Right renal pelvis (tissue), 4 donors: Measurements from ENCODE around the gene ADAR. TPM values are rescaled to one million over a fixed set of nuclear protein-coding genes. Genes with fewer than 3 reads are reported as not detected.

Experiments
- DNase-seq, 4 donors: peaks; one replicate each; pipeline ENCODE4 v3.0.0-alpha.2; 2013; ENCODE audit warnings: low read depth in 4 of 4, low spot score in 3 of 4, missing footprints in 1 of 4
- polyA plus RNA-seq, 4 donors: library from polyadenylated mRNA; unstranded; fragments of 120-200 nt; gene quantifications; one replicate each; pipeline ENCODE4 v1.2.1, GENCODE V29; 2013; ENCODE audit not compliant: insufficient read length in 4 of 4

Gene ADAR
- polyA plus RNA-seq, 4 donors, result 132 to 151 (median 147) TPM

DNA sequence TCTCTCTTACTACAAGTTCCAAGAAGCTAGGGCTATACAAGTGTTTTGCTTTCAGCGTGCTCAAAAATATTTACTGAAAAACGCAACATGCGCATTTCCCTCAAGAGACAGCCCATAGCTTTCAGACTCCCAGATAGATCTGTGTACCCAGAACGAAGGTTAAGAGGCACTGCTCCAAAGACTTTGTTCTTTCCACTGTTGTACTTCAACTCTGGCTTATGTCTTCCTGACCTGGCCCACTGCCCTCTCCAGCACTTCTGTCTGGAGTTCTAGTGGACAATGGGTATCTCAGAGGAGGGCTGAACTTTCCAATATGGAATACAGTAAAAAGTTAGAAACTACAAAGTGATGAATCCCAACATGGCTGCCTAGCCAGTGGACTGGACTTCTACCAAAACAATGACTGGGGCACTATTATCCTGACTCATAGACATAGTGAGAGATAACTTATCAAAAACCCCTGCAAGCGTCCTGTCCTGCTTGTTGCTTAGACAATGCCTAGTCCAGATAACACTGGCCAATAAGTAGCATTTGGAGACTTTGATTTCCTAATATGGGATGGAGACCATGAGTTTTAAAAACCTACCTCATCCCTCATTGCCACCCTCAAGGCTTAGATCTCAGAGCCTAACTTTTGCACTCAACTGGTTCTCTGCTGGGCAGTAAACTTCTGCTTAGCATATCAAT, 8.8 kb upstream of the ADAR start:
- no peak for DNase-seq

DNA sequence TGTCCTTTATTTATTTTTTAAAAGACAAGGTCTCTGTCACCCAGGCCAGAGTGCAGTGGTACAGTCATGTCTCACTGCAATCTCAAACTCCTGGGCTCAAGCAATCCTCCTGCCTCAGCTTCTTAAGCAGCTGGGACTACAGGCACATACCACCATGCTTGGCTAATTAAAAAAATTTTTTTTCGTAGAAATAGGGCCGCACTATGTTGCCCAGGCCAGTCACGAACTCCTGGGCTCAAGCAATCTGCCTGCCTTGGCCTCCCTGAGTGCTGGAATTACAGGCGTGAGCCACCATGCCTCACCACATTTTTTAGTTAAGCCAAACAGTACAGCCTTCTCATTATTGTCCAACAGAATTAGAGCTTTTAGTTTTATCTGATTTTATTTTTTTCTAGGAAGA, 7.4 kb upstream of the ADAR start:
- no peak for DNase-seq

DNA sequence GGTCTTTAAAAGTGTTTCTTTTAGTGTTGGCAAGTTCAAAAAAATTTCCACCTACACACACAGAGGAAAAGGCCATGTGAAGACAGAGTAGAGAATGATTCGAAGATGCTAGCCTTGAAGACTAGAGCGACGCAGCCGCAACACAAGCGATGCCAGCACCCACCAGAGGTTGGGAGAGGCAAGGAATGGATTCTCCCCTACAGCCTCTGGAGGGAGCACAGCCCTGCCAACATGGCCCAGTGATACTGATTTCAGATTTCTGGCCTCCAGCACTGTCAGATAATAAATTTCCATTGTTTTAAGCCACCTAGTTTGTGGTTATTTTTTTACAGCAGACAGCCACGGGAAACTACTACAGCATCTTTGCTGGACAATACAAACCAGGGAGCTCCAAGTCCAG, 6.9 kb upstream of the ADAR start:
- no peak for DNase-seq

DNA sequence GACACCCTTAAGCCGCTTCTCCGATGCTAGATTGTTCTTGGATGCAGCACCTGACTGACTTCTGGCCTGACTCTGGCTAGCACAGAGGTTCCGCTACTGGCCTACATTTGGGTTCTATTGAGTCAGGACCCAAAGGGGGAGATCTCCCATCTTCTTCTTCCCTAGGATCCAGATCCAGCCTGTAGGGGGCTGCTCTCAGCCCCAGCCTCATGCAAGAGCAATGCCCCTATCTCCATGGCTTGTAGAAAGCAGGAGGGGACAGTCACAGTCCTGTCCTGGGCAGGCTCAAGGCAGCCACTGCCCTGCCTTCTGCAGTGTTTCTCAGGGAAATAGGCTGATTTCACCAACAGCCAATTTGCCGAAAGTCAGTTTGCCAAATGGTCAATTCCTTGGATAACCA, 6.3 kb upstream of the ADAR start:
- DNase-seq, result no peak

DNA sequence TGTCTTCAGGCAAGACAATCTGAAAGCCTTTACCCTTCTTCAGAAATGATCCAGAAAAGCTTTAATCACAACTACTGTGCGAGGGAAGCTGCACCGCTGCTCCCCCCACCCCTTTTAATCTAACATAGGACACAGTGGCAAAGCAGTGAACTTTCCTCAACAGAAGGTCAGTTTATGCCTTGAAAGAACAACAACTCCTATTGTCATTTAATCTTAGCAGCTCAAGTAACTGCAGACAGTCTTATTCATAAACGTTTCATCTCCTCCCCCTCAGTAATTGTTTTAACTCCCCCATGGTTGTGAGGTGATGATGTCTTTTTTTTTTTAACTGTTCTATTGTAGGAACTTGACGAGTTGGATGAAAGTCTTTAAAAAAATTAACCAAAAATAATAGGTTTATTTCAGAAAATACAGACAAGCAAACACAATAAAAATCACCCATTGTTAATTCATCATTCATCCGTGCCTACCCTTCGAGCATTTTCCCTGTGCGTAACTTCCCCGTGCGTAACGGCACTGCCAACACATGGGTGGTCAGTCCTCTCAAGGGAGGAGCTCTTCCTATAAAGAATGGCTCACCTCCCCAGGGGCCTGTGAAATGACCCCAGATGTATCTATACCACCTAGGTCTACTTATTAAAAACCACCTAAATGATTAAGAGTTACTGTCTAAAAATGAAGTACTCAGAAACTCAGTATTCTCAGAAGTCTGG, 3.3 kb upstream of the ADAR start:
- no peak for DNase-seq

DNA sequence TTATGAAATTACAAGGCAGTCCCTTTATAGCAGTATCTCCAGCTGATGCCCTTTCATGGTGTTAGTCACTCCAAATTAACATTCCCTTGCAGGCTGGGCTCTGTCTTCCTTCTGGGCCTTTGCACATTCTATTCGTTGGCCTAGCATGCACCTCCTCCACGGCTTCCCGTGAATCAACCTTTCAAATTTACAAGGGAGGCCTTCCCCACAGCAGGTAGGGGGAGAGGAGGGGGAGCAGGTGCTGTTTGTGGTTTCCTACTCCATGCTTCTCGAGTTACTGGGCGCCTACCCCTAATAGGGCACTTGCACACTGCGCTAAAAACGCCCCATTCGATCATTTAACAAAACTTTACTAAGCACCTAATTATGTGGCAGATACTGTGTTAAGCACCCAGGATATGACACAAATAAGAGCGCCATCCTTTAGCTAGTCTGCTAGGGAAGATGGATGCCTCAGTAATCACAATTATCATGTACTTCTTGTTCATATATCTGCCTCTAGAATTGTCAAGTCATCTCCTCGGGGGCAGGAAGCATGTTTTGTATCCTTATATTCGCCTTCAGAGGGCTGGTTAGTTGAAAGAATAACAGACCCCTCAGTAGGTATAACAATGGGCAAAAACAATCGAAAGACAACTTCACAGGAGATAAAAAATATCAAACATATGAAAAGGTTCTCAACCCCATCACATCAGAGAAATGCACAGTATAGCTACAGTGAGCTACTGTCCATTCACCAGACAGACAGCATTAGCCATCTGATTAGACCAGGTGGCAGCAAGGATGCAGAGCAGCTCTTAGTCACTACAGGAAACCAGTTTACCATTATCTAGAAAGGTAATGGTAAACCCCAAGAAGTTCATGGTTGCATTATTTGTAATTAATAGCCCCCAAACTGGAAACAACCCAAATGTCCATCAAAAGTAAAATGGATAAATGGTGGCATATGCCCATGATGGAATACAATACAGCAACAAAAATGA, 1.7 kb upstream of the ADAR start:
- no peak for DNase-seq

DNA sequence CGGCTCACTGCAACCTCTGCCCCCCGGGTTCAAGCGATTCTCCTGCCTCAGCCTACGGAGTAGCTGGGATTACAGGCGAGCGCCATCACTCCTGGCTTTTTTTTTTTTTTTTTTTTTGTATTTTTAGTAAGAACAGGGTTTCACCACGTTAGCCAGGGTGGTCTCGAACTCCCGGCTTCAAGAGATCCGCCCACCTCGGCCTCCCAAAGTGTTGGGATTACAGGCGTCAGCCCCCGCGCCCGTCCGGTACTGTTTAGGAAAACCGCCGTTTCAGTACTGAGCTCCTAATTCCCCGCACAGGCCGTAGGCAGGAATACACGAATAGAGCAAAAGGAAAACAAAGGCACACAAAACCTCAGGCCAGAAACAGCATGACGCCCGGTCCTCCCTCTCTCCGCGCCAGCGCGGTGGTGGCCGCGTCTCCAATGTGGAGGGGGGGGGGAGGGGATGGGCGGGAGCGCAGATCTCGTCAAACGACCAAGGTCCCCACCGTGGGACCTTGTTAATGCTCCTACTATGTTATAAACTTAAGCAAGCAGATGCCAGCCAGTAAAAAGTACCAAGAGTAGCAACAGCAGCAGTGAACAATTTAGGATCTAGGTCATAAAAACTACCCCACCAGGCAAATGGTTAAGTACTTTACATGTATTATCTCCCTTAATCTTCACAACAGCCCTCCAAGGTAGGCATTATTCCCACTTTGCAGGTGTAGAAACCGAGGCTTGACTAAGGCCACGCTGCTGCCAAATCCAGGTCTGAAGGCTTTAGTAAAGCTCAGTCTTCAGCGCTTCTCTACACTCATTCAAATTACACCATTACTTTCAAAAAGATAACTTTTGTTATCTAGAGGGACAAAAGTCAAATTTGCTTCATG, 648 bp upstream of the ADAR start:
- DNase-seq, result peak; percentile 35 to 44 (median 40)

DNA sequence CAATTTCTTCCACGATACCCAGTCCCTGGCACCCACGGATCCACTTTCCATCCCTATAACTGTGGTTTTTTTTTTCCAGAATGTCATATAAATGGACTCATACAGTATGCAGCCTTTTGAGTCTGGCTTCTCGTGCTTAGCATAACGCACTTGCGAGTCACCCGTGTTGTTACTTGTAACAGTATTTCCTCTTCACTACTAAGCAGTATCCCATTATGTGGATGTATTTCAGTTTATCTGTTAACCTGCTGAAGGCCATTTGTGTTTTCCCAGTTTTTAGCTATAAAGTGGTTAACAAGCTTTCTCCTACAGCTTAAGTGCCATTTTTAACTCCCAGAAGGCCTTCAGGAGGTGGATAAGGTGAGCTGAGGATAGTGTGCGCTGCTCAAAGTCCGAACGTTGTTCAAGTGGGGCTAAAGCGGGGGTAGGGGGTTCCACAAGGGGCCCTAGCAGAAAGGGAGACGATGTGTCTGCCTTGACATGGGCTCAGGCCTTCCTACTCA, 829 bp downstream of the ADAR start:
- no peak for DNase-seq

DNA sequence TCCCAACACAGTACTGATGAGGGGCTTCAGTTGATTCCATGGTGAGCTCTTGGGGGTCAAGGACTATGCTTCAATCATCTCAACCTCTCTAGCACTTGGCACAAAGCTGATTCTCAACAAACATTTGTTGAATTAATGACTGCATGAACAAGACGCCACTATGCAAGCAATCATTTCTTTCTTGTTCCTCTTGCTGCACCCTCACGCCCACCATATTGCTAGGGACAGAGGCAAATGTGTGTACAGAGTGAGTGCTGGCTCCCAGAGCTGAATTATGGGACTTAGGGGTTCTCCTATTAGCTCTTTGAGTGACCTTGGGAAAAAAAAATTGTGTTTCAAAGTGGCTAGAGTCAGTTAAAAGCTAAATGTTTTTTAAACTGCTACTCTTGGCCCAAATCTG, 2.5 kb downstream of the ADAR start:
- DNase-seq, result no peak

DNA sequence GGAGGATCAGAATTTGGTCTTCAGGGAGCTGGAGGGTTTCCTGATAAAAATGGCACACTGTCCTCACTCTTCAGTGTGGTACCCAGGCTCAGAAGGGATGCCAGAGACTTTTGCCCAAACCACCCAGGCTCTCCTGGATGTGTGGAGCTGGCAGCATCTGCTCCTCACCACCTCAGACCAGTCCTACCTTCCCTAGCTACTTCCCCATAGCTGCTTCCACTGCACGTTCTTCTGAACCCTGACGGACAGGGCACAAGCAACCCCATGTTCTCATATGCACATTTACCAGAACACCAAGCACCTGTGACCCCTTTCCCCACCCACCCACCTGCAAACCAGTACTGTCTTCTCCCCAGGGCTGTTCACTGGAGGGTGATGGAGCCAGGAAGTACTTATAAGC, 4.7 kb downstream of the ADAR start:
- no peak for DNase-seq

DNA sequence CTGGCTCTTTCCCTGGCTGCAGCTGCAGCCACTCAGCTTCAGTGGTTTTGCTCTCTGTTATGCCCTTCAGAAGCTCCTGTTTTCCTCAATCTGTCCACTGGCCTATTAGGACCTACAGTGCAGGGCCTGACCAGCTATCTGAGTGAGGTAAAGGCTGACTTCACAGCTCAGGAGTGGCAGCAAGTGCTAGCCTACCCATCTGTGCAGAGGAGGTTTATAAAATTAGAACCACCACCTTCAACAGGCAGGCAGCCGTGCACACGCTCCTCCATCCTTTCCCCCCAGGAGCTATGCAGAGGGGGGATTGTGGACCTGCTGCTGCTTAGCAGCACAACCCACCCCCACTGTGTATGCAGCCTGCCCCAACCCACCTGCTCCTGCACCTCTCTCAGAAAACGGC, 8.3 kb downstream of the ADAR start:
- no peak for DNase-seq

DNA sequence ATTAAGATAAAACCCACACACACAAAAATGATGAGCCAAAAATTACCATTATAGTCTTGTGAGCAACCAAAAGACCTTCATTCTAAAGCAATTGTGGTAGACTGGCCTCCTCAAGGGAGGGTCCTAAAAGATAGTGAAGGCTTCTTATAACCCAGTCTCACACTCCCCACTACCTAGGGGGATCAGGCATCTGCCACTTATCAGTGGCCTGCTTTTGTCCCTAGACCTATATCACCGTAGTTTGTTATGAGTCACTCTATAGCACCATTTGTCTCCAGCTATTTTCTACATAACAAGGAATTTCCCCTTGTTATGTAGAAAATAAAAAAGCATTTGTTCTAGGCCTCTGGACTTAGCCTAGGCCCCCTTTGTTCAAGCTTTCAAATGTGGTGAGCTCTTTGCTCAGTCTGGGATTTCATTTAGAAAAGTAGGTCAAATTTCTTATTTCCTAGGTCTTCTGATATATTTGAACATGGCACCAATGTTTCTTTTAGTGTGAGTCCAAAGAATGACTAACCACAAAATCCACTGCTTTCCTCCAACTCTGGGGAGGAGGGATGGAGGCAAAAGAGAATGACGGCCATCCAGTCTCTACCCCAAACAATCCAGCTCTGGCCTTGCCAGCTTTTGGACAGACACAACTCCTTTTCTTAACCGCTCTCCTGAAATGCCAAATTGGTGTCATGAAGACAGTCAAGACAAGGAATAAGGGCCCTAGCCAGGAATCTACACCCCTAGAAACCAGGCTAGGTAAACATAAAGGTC, 8.9 kb downstream of the ADAR start:
- DNase-seq, result no peak

DNA sequence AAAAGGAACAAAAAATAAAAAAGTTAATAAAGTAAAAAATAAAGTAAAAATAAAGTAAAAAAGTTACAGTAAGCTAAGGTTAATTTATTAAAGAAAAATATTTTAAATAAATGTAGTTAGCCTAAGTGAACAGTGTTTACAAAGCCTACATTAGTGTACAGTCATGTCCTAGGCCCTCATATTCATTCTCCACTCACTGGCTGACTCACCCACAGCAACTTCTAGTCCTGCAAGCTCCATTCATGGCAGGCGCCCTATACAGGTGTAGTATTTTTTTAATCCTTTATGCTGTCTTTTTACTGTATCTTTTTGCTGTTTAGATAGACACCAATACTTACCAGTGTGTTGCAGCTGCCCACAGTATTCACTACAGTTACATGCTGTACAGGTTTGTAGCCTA, 12.4 kb downstream of the ADAR start:
- DNase-seq, result no peak

DNA sequence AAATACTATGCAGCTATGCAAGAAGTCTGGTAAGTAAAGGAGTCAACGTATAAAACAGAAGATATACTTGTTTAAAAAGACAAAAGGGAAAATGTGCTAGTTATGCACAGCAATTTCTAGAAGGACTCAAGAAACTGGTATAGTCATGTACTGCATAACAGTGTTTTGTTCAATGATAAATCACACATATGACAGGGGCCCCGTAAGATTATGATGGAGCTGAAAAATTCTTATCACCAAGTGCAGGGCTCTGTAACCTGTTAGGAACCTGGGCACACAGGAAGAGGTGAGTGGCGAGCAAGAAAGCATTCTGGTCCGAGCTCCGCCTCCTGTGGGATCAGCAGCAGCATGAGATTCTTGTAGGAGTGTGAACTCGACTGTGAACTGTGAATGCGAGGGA, 13.2 kb downstream of the ADAR start:
- no peak for DNase-seq

DNA sequence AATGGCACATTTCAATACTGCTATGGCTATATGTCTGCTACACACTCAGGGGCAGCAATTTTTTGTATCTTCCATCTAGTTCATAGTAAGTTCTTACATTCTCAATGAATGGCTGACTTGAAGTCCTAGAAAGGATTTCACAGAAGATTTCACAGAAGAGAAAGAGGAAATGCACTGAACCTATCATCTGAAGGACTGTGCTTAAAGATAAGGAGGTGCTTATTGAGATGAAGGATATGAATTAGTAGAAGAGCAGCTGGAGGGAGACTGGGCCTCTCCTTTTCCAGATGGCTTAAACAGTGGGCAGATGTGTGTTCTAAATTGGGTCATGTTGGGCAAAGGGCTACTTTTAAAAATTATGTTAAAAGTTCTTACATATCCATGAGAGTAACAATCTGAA, 14.6 kb downstream of the ADAR start:
- no peak for DNase-seq

DNA sequence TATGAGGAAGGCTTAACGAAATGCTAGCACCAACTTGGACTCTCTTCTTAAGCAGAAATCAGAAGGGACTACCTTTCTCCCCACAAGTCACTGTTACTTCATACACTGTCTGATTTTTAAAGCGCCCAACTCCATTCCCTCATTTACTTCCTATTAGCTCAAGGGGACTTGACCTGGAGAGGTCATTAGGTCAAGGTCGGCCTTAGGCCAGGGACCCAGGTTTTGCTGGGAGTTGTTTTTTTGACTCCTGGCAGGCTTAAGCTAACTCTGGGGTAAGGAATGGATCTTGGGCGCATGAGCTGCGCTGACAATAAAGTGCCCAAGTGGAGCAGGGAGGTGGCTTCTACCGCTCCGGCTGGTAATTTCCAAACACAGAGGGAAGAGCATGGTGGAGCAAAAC, 16.8 kb downstream of the ADAR start:
- DNase-seq, result no peak

DNA sequence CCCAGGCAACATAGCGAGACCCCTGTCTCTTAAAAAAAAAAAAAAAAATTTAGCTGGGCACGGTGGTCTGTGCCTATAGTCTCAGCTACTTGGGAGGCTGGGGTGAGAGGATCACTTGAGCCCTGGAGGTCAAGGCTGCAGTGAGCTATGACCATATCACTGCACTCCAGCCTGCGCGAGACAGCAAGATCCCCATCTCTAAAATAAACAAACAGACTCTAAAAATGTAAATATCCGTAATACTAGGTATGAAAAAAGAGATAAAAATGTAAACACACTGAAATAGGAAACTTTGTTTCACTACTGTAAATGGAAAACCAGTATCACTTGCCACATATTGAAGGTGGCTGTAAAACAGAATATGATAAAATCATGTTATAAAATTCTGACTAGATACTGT, 17.2 kb downstream of the ADAR start:
- no peak for DNase-seq

DNA sequence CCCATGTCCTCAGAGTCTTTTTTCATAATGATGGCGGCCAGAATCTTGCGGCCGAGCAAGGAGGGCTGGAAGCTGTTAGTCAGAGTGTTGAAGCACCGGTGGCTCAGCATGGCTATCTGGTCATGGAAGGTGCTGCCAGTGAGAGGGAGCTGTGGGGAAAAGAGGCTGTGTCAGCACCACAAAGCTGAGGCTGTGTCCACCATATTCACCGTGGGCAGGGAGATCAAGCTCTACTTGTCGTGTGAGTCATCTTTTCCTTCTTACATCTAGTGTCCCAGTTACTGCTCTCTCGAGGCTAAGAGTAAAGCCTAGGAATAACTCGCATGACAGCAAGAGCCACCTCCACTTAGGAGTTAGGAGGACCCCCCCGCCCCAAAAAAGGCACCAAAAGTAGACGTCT, 18.2 kb downstream of the ADAR start:
- no peak for DNase-seq

DNA sequence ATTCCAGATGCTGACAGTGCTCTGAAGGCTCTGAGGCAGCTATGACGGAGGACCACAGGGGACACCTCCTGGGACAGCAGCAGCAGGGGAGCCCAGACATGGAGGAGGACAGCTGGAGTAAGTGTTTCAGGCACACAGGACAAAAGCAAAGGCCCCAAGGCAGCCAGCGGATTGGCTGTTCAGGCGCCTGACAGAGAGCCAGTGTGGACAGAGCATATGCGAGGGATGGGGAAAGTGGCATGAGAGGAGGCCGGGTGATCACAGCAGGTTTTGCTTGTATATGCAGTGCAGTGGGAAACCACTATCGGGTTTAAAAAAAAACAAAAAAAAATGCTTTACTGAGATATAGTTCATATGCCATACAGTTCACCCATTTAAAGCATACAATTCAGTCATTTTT, 21.3 kb downstream of the ADAR start:
- no peak for DNase-seq

DNA sequence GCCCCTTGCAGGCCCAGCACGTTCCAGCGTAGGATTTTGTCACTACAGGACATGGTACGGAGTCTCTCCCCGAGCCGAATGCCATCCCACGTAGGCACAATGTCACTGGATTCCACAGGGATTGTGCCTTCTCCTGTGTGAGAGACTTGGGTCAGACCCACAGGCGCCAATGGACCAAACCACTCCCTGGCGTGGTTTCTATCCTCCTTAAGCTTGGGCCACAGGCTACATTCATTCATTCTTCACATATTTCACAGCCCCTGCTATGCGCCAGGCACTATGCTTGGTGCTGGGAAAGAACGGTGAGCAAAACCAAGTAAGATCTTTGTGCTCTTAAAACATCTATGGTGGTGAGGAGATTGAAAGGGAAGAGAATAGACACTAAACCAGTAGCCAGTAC, 21.8 kb downstream of the ADAR start:
- no peak for DNase-seq
